GM12891 (cell line): Measurements from ENCODE around the gene REM2.
A peak's percentile ranks its signal among the peaks of the same experiment; 100 is the strongest.

ENCODE experiments used
- POLR2A ChIP-seq: IDR thresholded peaks from 2 replicates; pipeline ENCODE4 v1.6.1; 2011; ENCODE audit warnings: low read depth, low read length, control low read depth
- POLR2AphosphoS5 ChIP-seq: IDR thresholded peaks from 2 replicates; pipeline ENCODE4 v1.6.1; 2011; ENCODE audit warnings: low read depth, low read length, control low read depth

- TF ChIP-seq POLR2A = no peak
- peak; percentile 28; the same call in 1 of the 2 replicates for TF ChIP-seq POLR2AphosphoS5
Observed at GRCh38 chr14:22915886-22916521, 33.0 kb downstream of the REM2 start.
